ENCODE results near the gene DAB1.

The DAB1 gene

GRCh38 chr1:57026624-57027354 lies 397.1 kb downstream of the DAB1 start:
- Histone ChIP-seq H3K4me3 (no peak overlapping the region), H3K4me2 (peak overlapping the region; percentile 86), H3K9ac (no peak overlapping the region), H3K4me1 (peaks cover 82% of the 10 kb centered on the region), H3K9me3 (peaks cover 57% of the 10 kb centered on the region), H3K27ac (no peak overlapping the region; the same call in 1 of the 2 replicates), H3K27me3 (no peaks in the 10 kb centered on the region), H3K36me3 (peaks cover 31% of the 10 kb centered on the region), H4K20me1 (no peaks in the 10 kb centered on the region)
- TF ChIP-seq Cebpa-rat (IDR thresholded peaks at IDR 0.05): no peak

DNA sequence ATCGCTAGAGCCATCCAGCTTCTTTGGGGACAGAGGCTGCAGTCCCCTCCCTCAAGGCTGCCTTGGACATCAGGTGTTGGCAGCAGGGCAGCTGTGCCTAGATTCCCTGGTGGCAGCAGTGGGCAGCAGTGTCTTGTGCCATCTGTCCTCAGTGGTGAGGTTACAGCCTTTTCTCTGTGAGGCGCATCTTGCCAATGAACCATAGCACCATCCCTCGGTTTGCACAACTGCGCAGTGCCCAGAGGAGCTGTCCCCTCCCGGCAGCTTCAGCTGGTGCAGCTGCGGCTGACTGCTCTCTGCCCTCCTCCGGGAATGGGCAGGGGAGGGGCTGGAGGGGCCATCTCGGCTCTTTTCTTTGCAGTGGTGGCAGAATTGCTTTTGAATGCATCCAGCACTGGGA lies 399.0 kb downstream of the DAB1 start:
- TF ChIP-seq Cebpa-rat (IDR thresholded peaks at IDR 0.05): peak; percentile 47; the same call in 1 of the 2 replicates
- Histone ChIP-seq H3K4me3 (0 out of 2 replicates have a peak overlapping the region, but pooled peaks have one; percentile 27), H3K9ac (peak overlapping the region; percentile 57; the same call in 1 of the 2 replicates), H3K36me3 (peaks cover 28% of the 10 kb centered on the region), H4K20me1 (no peaks in the 10 kb centered on the region), H3K27me3 (no peaks in the 10 kb centered on the region), H3K9me3 (peaks cover 46% of the 10 kb centered on the region), H3K4me2 (peak overlapping the region; percentile 86), H3K27ac (peak overlapping the region; percentile 67), H3K4me1 (peaks cover 67% of the 10 kb centered on the region)

DNA sequence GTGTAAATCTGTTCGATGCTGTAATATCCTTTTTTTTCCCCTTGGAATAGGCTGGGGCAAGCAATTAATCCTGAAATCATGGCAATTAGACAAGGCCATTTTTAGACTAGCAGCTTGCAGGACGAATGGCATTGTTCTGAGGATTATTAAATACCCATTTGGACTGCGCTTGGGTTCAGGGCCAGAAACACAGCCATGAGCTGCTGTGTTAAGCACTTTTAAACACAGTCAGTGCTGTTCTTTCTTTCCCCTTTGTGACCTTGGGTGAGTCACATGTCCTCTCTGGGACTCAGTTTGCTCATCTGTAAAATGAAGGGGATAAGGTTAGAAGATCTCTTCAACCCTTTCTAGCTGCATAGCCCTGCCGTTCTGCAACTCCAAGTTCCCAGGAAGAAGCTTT lies 399.4 kb downstream of the DAB1 start:
- Histone ChIP-seq H4K20me1 (no peaks in the 10 kb centered on the region), H3K36me3 (peaks cover 28% of the 10 kb centered on the region), H3K9ac (no peak overlapping the region)

GRCh38 chr1:57020216-57020615 lies 403.6 kb downstream of the DAB1 start:
- peaks cover 17% of the 10 kb centered on the region for H3K9me3 ChIP-seq
- no peaks in the 10 kb centered on the region for H3K27me3 ChIP-seq
- peaks cover 37% of the 10 kb centered on the region for H3K4me1 ChIP-seq
- no peak for TF ChIP-seq Cebpa-rat (IDR thresholded peaks at IDR 0.05)
- H3K4me3 ChIP-seq: no peak overlapping the region
- H3K9ac ChIP-seq: no peak overlapping the region
- no peak overlapping the region for H3K27ac ChIP-seq
- no peak overlapping the region for H3K4me2 ChIP-seq
- H3K36me3 ChIP-seq: peaks cover 48% of the 10 kb centered on the region
- H4K20me1 ChIP-seq: no peaks in the 10 kb centered on the region

More for the DNA sequence above, 399.4 kb downstream of the DAB1 start:
- peaks cover 67% of the 10 kb centered on the region for H3K4me1 ChIP-seq
- no peak overlapping the region for H3K4me3 ChIP-seq
- no peak for TF ChIP-seq Cebpa-rat (IDR thresholded peaks at IDR 0.05)
- no peaks in the 10 kb centered on the region for H3K27me3 ChIP-seq
- H3K4me2 ChIP-seq: peak overlapping the region; percentile 86
- H3K27ac ChIP-seq: peak overlapping the region; percentile 49; the same call in 1 of the 2 replicates
- H3K9me3 ChIP-seq: peaks cover 42% of the 10 kb centered on the region

DNA sequence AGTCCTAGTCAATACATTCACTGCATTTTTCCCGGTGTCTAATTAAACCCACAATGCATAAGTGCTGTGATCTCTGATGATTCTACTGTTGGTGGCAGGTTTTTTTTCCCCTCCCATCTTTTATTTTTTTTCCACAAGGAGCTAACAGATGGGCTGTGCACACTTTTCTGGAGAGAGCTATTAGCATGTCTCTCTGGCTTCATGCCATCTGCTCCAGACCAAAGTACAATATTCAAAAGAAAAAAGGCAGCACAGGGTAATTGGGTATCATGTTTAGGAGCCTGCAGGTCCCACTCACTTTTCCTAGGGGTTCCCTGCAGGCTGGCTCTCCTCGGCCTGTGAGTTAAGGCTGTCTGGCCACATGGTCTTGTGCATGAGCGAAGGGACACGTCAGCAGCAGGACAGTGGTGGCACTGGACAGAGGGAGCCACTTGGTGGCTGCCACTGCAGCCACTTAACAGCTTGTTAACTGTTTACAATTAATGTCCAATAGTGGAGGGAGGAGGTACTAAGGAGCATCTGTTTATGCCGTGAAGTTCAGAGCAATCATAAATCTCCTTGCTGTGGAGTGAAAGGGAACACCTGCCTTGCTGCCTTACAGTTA lies 404.5 kb downstream of the DAB1 start:
- H3K4me1 ChIP-seq: peaks cover 28% of the 10 kb centered on the region
- H3K27ac ChIP-seq: no peak overlapping the region
- no peak overlapping the region for H3K9ac ChIP-seq
- H4K20me1 ChIP-seq: no peaks in the 10 kb centered on the region
- TF ChIP-seq Cebpa-rat (IDR thresholded peaks at IDR 0.05): no peak
- H3K36me3 ChIP-seq: peaks cover 56% of the 10 kb centered on the region
- H3K4me2 ChIP-seq: no peak overlapping the region
- H3K27me3 ChIP-seq: no peaks in the 10 kb centered on the region
- peaks cover 17% of the 10 kb centered on the region for H3K9me3 ChIP-seq
- H3K4me3 ChIP-seq: no peak overlapping the region

- H3K4me1 ChIP-seq: peaks cover 16% of the 10 kb centered on the region
- no peak overlapping the region for H3K4me2 ChIP-seq
- H4K20me1 ChIP-seq: no peaks in the 10 kb centered on the region
- H3K9me3 ChIP-seq: peaks cover 12% of the 10 kb centered on the region
- no peak overlapping the region for H3K27ac ChIP-seq
- TF ChIP-seq Cebpa-rat (IDR thresholded peaks at IDR 0.05): no peak
- no peak overlapping the region for H3K9ac ChIP-seq
- no peaks in the 10 kb centered on the region for H3K27me3 ChIP-seq
- H3K4me3 ChIP-seq: no peak overlapping the region
- peaks cover 66% of the 10 kb centered on the region for H3K36me3 ChIP-seq
Observed at GRCh38 chr1:57018119-57018518, 405.7 kb downstream of the DAB1 start.

- Histone ChIP-seq H3K4me3 (no peak overlapping the region), H3K4me2 (no peak overlapping the region), H3K9me3 (peaks cover 11% of the 10 kb centered on the region), H3K9ac (no peak overlapping the region), H4K20me1 (no peaks in the 10 kb centered on the region), H3K4me1 (peaks cover 12% of the 10 kb centered on the region), H3K27ac (no peak overlapping the region), H3K36me3 (peaks cover 66% of the 10 kb centered on the region), H3K27me3 (no peaks in the 10 kb centered on the region)
- no peak for TF ChIP-seq Cebpa-rat (IDR thresholded peaks at IDR 0.05)
Observed at GRCh38 chr1:57017717-57018116, 406.1 kb downstream of the DAB1 start.

- no peak overlapping the region for H3K9ac ChIP-seq
- peaks cover 7% of the 10 kb centered on the region for H3K4me1 ChIP-seq
- TF ChIP-seq Cebpa-rat (IDR thresholded peaks at IDR 0.05): no peak
- no peak overlapping the region for H3K4me3 ChIP-seq
- H3K27me3 ChIP-seq: no peaks in the 10 kb centered on the region
- H4K20me1 ChIP-seq: no peaks in the 10 kb centered on the region
- no peak overlapping the region for H3K27ac ChIP-seq
- peaks cover 11% of the 10 kb centered on the region for H3K9me3 ChIP-seq
- no peak overlapping the region for H3K4me2 ChIP-seq
- H3K36me3 ChIP-seq: peaks cover 66% of the 10 kb centered on the region
Observed at GRCh38 chr1:57017200-57017599, 406.7 kb downstream of the DAB1 start.

DNA sequence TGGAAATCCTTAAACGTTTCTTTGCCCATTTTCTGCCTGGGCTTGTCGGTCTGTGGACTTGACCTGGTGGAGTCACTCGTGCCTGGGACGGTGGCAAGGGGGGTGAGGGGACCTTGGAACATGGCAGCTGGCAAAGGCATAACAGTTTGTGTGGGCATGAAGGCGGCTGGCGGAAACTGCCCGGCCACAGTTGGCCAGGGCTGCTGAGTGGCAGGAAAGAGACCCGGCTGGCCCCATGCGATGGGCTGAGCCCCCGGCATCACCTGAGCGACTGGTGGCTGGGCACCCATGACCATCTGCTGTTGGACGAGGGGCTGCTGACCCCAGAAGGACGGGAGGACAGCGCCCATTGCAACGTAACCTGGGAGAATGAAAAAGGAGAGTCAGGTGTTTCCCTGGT lies 408.8 kb downstream of the DAB1 start:
- Histone ChIP-seq H3K9ac (no peak overlapping the region), H4K20me1 (no peaks in the 10 kb centered on the region), H3K4me1 (no peaks in the 10 kb centered on the region), H3K27me3 (no peaks in the 10 kb centered on the region), H3K36me3 (peaks cover 63% of the 10 kb centered on the region), H3K27ac (no peak overlapping the region), H3K9me3 (no peaks in the 10 kb centered on the region), H3K4me2 (no peak overlapping the region), H3K4me3 (no peak overlapping the region)
- no peak for TF ChIP-seq Cebpa-rat (IDR thresholded peaks at IDR 0.05)

DNA sequence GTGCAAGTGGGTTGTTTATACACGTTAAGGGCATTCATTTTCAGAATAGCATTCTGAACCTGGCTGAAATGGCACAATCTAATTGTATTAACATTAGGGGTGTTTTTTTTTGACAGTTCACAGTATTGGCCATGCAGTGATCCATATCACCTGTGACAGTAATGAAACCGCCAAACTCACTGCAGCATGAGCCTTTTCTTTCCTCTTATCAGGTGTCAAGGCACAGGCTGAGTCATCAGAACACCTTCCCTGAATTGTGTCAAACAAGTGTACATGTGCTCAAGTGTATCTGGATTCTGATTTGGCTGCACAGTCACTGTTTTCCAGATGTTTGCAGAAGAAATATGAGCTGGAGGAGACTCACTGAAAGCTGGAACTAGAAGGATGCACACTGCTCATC lies 410.3 kb downstream of the DAB1 start:
- no peaks in the 10 kb centered on the region for H4K20me1 ChIP-seq
- no peak for TF ChIP-seq Cebpa-rat (IDR thresholded peaks at IDR 0.05)
- no peaks in the 10 kb centered on the region for H3K27me3 ChIP-seq
- peaks cover 69% of the 10 kb centered on the region for H3K36me3 ChIP-seq
- no peaks in the 10 kb centered on the region for H3K4me1 ChIP-seq
- H3K9me3 ChIP-seq: no peaks in the 10 kb centered on the region
- no peak overlapping the region for H3K27ac ChIP-seq
- H3K9ac ChIP-seq: no peak overlapping the region
- no peak overlapping the region for H3K4me3 ChIP-seq
- H3K4me2 ChIP-seq: no peak overlapping the region
